Liver (tissue), 9 donors: ENCODE measurements around the gene WDR90. TPM values are rescaled to one million over a fixed set of nuclear protein-coding genes. Genes with fewer than 3 reads are reported as not detected.

Experiments
- DNase-seq: peaks from one replicate; pipeline ENCODE4 v3.0.0-alpha.2; 2017; ENCODE audit warnings: low spot score
- H3K27ac ChIP-seq, 2 donors: one replicate each; pipeline ENCODE4 v1.7.0; 2013; ENCODE audit warnings: inconsistent platforms in 2 of 2, low read length in 2 of 2, control low read depth in 1 of 2, low read depth in 1 of 2, mild to moderate bottlenecking in 1 of 2
- H3K27me3 ChIP-seq, 4 donors: one replicate each; pipeline versions ENCODE4 v1.6.1 to v1.7.0; 2013; ENCODE audit warnings: low read length in 3 of 4, inconsistent platforms in 1 of 4, mild to moderate bottlenecking in 1 of 4, moderate library complexity in 1 of 4; ENCODE audit not compliant: control insufficient read depth in 4 of 4, insufficient read depth in 4 of 4
- H3K36me3 ChIP-seq, 4 donors: one replicate each; pipeline versions ENCODE4 v1.6.1 to v1.7.0; 2013; ENCODE audit warnings: low read length in 3 of 4, mild to moderate bottlenecking in 3 of 4, low read depth in 1 of 4, moderate library complexity in 1 of 4; ENCODE audit not compliant: control insufficient read depth in 4 of 4, insufficient read depth in 3 of 4
- H3K4me1 ChIP-seq, 4 donors: one replicate each; pipeline versions ENCODE4 v1.6.1 to v1.7.0; 2013; ENCODE audit warnings: low read length in 3 of 4, mild to moderate bottlenecking in 3 of 4, moderate library complexity in 1 of 4; ENCODE audit not compliant: control insufficient read depth in 4 of 4, insufficient read depth in 4 of 4
- H3K4me3 ChIP-seq, 3 donors: one replicate each; pipeline versions ENCODE4 v1.6.1 to v1.7.0; 2013; ENCODE audit warnings: low read length in 3 of 3, control low read depth in 1 of 3, low read depth in 1 of 3, mild to moderate bottlenecking in 1 of 3
- H3K9ac ChIP-seq, 2 donors: one replicate each; pipeline ENCODE4 v1.7.0; 2013; ENCODE audit warnings: low read length in 2 of 2, mild to moderate bottlenecking in 2 of 2, moderate library complexity in 2 of 2, control low read depth in 1 of 2, low read depth in 1 of 2
- H3K9me3 ChIP-seq, 4 donors: one replicate each; pipeline versions ENCODE4 v1.6.1 to v1.7.0; 2013; ENCODE audit warnings: low read length in 3 of 4; ENCODE audit not compliant: control insufficient read depth in 4 of 4
- CTCF ChIP-seq: fragments of 150-350 bp; IDR thresholded peaks from 2 replicates; pipeline ENCODE4 v1.5.1; 2017; ENCODE audit warnings: improper control_type of control experiment, low read depth, low read length; ENCODE audit not compliant: missing input control
- EGR1 ChIP-seq, 2 donors: IDR thresholded peaks; 2 replicates each; pipeline ENCODE4 v1.6.1; 2016 to 2018; ENCODE audit warnings: antibody characterized with exemption in 2 of 2, low read depth in 2 of 2
- FOXA1 ChIP-seq: IDR thresholded peaks from 2 replicates; pipeline ENCODE4 v1.6.1; 2016; ENCODE audit warnings: antibody characterized with exemption
- FOXA2 ChIP-seq: IDR thresholded peaks from 2 replicates; pipeline ENCODE4 v1.6.1; 2016; ENCODE audit warnings: antibody characterized with exemption
- HNF4A ChIP-seq, 2 donors: conservative IDR thresholded peaks; 2 replicates each; pipeline ENCODE4 v1.6.1; 2016; ENCODE audit warnings: antibody characterized with exemption in 2 of 2, mild to moderate bottlenecking in 2 of 2
- HNF4G ChIP-seq: IDR thresholded peaks from 2 replicates; pipeline ENCODE4 v1.6.1; 2016; ENCODE audit warnings: antibody characterized with exemption
- JUND ChIP-seq, 2 donors: IDR thresholded peaks; 2 replicates each; pipeline ENCODE4 v1.6.1; 2016; ENCODE audit warnings: antibody characterized with exemption in 2 of 2
- NR2F2 ChIP-seq: IDR thresholded peaks from 2 replicates; pipeline ENCODE4 v1.6.1; 2016; ENCODE audit warnings: antibody characterized with exemption
- RXRA ChIP-seq, 2 donors: IDR thresholded peaks; 2 replicates each; pipeline ENCODE4 v1.6.1; 2017 to 2018; ENCODE audit warnings: antibody characterized with exemption in 2 of 2, mild to moderate bottlenecking in 1 of 2
- SP1 ChIP-seq: IDR thresholded peaks from 2 replicates; pipeline ENCODE4 v1.6.1; 2018; ENCODE audit warnings: antibody characterized with exemption, mild to moderate bottlenecking
- TAF1 ChIP-seq: conservative IDR thresholded peaks from 2 replicates; pipeline ENCODE4 v1.6.1; 2016; ENCODE audit warnings: antibody characterized with exemption, mild to moderate bottlenecking
- YY1 ChIP-seq: IDR thresholded peaks from 2 replicates; pipeline ENCODE4 v1.6.1; 2016; ENCODE audit warnings: antibody characterized with exemption, mild to moderate bottlenecking
- ZBTB33 ChIP-seq: IDR thresholded peaks from 2 replicates; pipeline ENCODE4 v1.6.1; 2016; ENCODE audit warnings: antibody characterized with exemption
- WGBS: extraction: QIAGEN DNeasy Blood & Tissue Kit; methylation state at CpG from one replicate; pipeline ENCODE4 v1.1.7; 2013; 5-methylcytosine and 5-hydroxymethylcytosine counted together
- polyA plus RNA-seq, 2 donors: library from polyadenylated mRNA; stranded (reverse) in 1 of 2; unstranded in 1 of 2; fragments of 200-250 nt in 1 of 2; fragments of >200 nt in 1 of 2; fragmentation: Nextera tagmentation in 1 of 2; extraction: Ambion mirVana in 1 of 2; gene quantifications; one replicate each; pipeline versions ENCODE4 v1.2.1 to v1.2.3, GENCODE V29; 2013 to 2015
- total RNA-seq, 2 donors: library from RNA; depleted of rRNA; stranded (reverse); fragments of >200 nt; gene quantifications; one replicate each; pipeline ENCODE4 v1.2.3, GENCODE V29; 2014
- TF ChIP-seq, protein P1 (sequence below): IDR thresholded peaks from 2 replicates; pipeline ENCODE4 v1.6.1; 2016; ENCODE audit warnings: antibody characterized with exemption
- TF ChIP-seq, protein P2 (sequence below): IDR thresholded peaks from 2 replicates; pipeline ENCODE4 v1.6.1; 2016; ENCODE audit warnings: antibody characterized with exemption
- donor health status: healthy.
- donor health status: healthy.
- donor health status: healthy.
- donor health status: healthy.
- donor health status: healthy.

WDR90 gene
- total and polyA plus RNA-seq, 4 donors: 4.7 to 13.4 (median 7.9) TPM

DNA sequence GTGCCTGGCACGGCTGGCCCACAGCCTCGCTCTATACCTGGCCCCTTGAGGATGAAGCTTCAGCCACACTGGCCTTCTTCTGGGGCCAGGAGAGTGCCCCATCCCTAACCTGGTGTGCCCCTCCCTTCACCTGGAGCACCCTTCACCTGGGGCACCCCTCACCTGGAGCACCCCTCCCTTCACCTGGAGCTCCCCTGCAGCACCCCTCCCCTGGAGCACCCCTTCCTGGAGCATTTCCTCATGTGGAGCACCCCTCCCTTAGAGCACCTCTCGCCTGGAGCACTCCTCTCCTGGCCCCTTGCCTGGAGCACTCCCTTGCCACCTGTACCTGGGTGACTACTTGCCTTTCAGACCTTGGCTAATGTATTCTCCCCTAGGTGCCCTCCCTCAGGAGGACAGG lies 58.9 kb downstream of the WDR90 start:
- no peak for DNase-seq
- no peaks in the 10 kb centered on the region for H3K36me3 ChIP-seq
- TF ChIP-seq RXRA (IDR thresholded peaks at IDR 0.05) (no peak), HNF4A (conservative IDR thresholded peaks at IDR 0.05) (no peak), YY1 (no peak), EGR1 (IDR thresholded peaks at IDR 0.05; ENCODE audit: low read depth in 2 of 2) (no peak), FOXA1 (no peak), NR2F2 (no peak), SP1 (no peak), CTCF (no peak), ZBTB33 (no peak)
- TF ChIP-seq, protein P1, sequence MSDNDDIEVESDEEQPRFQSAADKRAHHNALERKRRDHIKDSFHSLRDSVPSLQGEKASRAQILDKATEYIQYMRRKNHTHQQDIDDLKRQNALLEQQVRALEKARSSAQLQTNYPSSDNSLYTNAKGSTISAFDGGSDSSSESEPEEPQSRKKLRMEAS: no peak
- TF ChIP-seq, protein P2, sequence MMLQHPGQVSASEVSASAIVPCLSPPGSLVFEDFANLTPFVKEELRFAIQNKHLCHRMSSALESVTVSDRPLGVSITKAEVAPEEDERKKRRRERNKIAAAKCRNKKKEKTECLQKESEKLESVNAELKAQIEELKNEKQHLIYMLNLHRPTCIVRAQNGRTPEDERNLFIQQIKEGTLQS: no peak
- H3K9ac ChIP-seq: no peak overlapping the region
- H3K27me3 ChIP-seq: peaks cover 4 to 20% (median 14%) of the 10 kb centered on the region in 4 donors
- H3K4me3 ChIP-seq: no peak overlapping the region
- H3K9me3 ChIP-seq: no peaks in the 10 kb centered on the region
- H3K4me1 ChIP-seq: peaks cover 0 to 4% (median 0%) of the 10 kb centered on the region in 4 donors
- H3K27ac ChIP-seq: no peak overlapping the region
- 53% methylated on average over 3 of the region's 3 CpGs for WGBS

- no peak for DNase-seq
- no peak overlapping the region for H3K27ac ChIP-seq
Observed at GRCh38 chr16:708959-709358, 59.8 kb downstream of the WDR90 start.

DNA sequence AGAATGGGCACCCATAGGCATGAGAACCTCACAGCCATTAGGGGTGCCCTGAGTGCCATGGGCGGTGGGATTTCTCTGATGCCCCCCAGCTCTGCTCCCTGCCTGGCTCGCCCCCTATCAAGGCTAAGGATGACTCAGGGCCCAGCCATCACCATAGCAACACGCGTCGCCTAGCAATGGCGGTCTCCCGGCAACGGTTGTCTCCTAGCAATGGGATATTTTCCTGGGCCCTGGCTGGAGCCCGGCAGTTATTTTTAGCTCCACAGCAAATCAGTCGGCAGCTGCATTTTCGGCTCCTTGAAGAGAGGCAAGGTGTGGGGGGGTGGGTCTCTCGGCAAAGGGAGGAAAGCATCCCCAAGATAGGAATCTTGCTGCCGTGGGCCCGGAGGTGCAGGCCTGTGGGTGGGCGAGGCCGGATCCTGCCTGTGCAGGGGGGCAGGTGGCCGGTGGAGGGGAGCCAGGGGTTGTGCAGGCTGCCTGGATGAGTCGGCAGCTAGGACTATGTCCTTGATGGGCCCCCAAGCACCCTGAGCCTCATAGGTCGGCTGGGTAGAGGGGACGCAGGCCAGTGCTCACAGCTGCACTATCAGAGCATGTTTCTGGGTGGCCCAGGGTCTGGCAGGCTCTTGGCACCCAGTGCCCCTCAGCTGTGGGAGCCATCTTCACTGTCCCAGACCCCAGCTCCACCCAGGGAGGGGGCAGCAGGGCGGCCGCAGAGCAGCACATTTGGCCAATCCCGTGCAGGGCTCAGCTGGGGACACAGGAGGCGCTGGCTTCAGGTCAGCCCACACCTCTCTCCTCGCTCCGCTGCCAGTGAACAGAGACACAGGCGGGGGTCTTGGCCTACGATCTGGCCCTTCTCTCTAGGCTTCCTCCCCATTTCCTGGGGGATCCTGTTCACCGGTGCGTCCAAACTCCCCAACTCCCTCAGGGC lies 60.7 kb downstream of the WDR90 start:
- Histone ChIP-seq H3K27ac (no peak overlapping the region), H3K4me1 (peaks cover 0 to 8% (median 4%) of the 10 kb centered on the region in 4 donors), H3K4me3 (no peak overlapping the region), H3K9ac (no peak overlapping the region), H3K27me3 (peaks cover 4 to 18% (median 7%) of the 10 kb centered on the region in 4 donors), H3K9me3 (no peaks in the 10 kb centered on the region), H3K36me3 (no peaks in the 10 kb centered on the region)
- WGBS: 34% methylated on average over 30 of the region's 30 CpGs
- DNase-seq: no peak
- TF ChIP-seq FOXA1: no peak
- no peak for TF ChIP-seq SP1
- TF ChIP-seq, protein P2: no peak
- TF ChIP-seq HNF4A (conservative IDR thresholded peaks at IDR 0.05): no peak
- no peak for TF ChIP-seq JUND (IDR thresholded peaks at IDR 0.05)
- no peak for TF ChIP-seq RXRA (IDR thresholded peaks at IDR 0.05)
- TF ChIP-seq EGR1 (IDR thresholded peaks at IDR 0.05; ENCODE audit: low read depth in 2 of 2): no peak
- TF ChIP-seq FOXA2: no peak

More at GRCh38 chr16:708959-709358, 59.8 kb downstream of the WDR90 start:
- no peak for TF ChIP-seq HNF4G
- no peak for TF ChIP-seq TAF1
- Histone ChIP-seq H3K27me3 (peaks cover 4 to 18% (median 9%) of the 10 kb centered on the region in 4 donors), H3K36me3 (no peaks in the 10 kb centered on the region), H3K4me3 (no peak overlapping the region), H3K4me1 (peaks cover 0 to 4% (median 0%) of the 10 kb centered on the region in 4 donors), H3K9ac (no peak overlapping the region), H3K9me3 (no peaks in the 10 kb centered on the region)
- 66% methylated on average over 4 of the region's 4 CpGs for WGBS
